C4-2B (cell line): ENCODE data around the gene VPS35L.

Source experiments
- CTCF ChIP-seq: fragments of 450-650 bp; conservative IDR thresholded peaks from 2 replicates; pipeline ENCODE4 v1.5.1; 2017; ENCODE audit warnings: mild to moderate bottlenecking
- ZFX ChIP-seq: fragments of 450-650 bp; IDR thresholded peaks from 2 replicates; pipeline ENCODE4 v1.6.1; 2017

- TF ChIP-seq CTCF (no peak), ZFX (no peak)
Measured at GRCh38 chr16:19618876-19619275, 63.4 kb downstream of the VPS35L start.
